GM12891 (cell line): ENCODE data around the gene PLPP3.

ENCODE experiments used
- PAX5 ChIP-seq: IDR thresholded peaks from 2 replicates; pipeline ENCODE4 v1.6.1; 2011; ENCODE audit warnings: low read length, moderate library complexity, mild to moderate bottlenecking; ENCODE audit not compliant: insufficient read depth, severe bottlenecking
- POLR2A ChIP-seq: IDR thresholded peaks from 2 replicates; pipeline ENCODE4 v1.6.1; 2011; ENCODE audit warnings: low read depth, low read length, control low read depth
- POLR2AphosphoS5 ChIP-seq: IDR thresholded peaks from 2 replicates; pipeline ENCODE4 v1.6.1; 2011; ENCODE audit warnings: low read depth, low read length, control low read depth
- POU2F2 ChIP-seq: IDR thresholded peaks from 2 replicates; pipeline ENCODE4 v1.6.1; 2011; ENCODE audit warnings: low read depth, mild to moderate bottlenecking, control low read depth, low read length, moderate library complexity

DNA sequence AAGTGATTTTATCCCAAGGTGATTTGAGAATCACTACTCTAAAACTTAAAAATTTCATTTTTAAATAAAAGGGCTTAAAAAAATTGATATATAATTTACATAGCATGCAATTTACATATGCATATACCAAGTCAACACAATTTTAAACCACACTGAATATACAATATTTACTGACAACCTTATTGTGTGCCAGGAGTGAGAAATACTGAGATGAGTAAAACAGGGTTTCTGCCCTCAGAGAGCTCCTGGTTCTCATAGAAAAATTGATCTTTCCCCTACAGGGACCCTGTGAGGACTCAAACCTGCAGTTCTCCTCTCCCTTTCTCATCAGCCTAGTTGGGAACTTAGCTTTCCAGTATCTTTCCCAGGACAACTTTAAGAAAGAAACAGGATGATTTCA lies 27.0 kb downstream of the PLPP3 start:
- no peak for TF ChIP-seq POU2F2
- no peak for TF ChIP-seq POLR2AphosphoS5
- TF ChIP-seq POLR2A = no peak
- no peak for TF ChIP-seq PAX5
